ENCODE results near the gene AKAP13.
A peak's percentile ranks its signal among the peaks of the same experiment; 100 is the strongest.

Gene AKAP13

DNA sequence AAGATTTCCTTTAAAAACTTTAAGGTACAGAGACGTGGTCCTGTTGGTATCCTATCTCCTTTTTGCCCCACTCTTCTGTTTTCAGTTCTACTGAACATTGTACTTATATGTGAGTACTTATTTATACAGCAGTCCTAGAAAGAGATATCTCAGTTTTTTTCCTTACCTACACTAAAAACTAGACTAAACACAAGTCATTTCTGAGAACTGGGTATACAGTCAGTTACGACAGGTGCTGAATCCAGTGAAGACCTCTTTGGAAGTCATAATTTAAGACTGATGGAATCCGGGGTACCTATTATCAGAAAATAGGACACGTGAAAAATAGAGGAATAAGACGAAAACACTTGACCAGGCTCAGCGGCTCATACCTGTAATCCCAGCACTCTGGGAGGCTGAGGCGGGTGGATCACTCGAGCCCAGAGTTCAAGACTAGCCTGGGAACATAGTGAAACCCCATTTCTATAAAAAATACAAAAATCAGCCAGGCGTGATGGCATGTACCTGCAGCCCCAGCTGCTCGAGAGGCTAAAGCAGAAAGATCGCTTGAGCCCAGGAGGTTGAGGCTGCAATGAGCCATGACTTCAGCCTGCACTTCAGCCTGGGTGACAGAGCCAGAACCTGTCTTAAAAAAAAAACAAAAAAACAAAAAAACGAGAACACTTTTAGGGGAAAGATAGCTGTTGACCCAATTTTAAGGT lies 338.0 kb downstream of the AKAP13 start:
- DNase-seq, result no peak

DNA sequence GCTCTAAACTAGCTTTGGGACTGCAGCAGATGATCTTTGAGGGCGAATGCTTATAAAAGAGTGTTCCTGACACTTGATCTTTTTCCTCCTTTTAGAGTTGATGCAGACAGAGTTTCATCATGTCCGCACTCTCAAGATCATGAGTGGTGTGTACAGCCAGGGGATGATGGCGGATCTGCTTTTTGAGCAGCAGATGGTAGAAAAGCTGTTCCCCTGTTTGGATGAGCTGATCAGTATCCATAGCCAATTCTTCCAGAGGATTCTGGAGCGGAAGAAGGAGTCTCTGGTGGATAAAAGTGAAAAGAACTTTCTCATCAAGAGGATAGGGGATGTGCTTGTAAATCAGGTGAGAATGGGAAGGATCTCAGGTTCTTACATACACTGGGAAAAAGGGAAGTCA lies 338.6 kb downstream of the AKAP13 start:
- DNase-seq, result no peak

DNA sequence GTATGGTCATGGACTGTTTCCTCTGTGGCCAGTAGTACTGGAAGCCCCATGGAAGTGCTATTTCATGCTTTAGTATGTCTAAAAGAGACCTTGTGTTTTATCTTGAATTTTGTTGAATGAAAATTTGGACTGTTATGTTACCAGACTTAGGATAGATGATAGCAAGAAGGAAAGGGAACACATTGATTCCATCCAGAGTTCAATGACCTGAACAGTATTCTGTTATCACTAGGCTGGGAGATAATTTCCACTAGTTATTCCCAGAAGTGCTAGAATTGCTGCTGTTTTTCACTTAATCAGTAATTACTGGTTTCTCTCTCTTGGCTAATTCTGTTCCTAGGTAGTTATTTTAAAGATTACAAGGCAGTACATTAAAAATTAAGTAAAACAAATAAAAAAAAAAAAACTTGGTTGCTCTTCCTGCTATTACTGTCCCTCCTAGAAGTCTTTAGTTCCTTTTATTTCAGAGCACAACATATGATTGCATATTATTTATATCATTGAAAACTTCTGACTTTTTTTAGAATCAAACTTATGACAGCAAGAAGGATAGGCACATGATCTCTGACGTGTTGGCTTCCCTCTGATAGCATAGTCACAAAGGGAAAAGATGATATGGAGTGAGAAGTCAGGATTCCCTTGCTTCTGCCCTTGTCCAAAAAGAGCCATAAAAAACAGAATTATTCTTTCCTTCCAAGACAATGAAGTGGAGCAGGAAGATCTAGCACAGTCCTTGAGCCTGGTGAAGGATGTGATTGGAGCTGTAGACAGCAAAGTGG lies 342.2 kb downstream of the AKAP13 start:
- DNase-seq, result no peak

DNA sequence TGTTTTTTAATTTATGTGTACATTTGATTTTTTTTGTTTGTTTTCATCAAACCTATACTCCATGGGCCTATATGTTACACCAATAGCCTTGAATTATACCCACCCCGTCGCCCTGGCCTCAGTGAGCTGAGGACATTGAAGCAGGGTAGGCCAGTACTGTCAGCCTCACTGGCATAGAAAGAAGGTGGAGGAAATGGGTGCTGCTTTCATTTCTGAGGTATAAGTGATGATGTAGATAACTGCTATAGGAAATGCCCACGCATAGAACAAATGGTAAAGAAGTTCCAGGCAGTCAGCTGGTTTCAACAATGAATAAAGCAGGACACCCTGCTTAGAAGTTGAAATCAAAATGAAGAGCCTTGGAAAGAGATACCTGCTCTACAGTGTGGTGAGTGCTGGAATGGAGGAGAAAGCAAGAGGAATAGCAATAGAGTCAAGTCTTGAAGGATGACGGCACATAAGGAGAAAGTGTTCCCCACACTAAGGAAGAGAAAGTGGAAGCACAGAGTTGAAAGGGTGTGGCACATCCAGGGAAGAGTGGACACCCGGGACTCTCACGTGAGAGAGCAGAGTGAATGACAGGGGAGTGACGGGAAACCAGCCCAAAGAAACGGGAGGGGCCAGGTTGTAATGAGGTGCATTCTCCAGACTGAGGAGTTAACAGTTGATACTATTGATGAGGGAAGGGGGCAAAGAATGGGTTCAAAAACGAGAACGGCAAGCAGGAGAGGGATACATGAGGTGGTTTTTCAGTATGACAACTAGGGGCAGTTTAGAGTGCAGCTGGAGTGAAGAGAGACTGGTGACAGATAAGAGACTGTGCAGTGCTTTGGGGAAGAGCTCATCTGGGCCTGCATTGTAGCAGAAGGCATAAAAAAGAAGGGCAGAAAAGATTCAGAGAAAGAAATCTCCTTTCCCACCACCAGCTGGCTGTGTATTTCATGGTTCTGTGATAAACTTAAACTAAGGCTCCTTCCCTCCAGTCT lies 343.9 kb downstream of the AKAP13 start:
- no peak for DNase-seq

DNA sequence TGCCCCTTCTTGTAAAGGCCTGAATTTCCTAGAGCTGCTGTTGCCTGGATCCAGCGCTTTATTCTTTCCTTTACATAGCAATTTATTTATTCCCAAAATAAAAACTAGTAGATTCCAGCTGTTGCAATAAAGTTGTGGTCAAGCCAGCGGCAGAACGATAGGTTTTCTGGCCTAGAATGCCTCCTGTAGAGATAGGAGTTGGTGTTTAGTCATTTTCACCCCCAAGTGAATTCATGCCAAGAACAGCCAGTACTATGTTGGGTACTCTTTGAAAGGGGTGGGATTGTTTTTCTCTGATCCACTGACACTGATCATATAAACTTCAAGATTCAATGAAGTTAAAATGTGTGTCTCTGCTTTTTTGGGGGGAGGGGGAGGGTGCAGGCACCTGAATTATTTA lies 344.6 kb downstream of the AKAP13 start:
- DNase-seq, result no peak

DNA sequence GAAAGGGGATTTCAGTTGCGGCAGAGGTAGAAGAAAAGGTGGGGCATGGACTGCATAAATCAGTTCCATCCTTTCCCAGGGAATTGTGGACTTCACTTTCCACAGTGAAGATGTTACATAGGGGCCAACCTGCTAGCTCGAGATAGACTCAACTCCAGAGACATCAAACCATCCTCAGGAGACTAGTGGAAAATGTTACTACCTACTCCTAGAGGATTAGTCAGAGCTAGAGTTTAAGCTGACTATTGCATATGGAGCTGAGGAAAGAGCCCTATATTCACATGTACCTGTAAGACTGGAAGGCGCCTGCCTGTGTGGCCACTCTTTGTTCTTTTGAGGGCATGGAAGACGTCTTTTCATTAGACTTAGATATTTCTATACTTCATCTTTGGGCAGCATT lies 345.2 kb downstream of the AKAP13 start:
- DNase-seq, result no peak

DNA sequence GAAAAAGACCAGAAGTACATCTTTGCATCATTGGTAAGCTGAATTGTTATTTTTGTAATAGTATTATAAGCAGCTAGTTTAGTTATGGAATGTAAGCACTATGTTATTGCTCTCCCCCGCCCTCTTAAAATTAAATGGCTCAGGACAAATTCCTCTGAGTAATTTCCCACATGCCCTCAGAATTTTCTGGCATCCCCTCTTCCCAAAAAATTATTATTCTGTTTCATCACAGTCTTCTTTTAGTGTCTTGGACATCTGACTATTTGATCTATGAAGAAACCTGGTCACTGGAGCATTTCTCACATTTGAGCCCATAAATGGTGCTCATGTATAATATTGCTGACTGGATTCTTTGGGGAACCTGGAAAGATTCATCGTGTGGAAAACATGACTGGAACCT lies 346.1 kb downstream of the AKAP13 start:
- no peak for DNase-seq

DNA sequence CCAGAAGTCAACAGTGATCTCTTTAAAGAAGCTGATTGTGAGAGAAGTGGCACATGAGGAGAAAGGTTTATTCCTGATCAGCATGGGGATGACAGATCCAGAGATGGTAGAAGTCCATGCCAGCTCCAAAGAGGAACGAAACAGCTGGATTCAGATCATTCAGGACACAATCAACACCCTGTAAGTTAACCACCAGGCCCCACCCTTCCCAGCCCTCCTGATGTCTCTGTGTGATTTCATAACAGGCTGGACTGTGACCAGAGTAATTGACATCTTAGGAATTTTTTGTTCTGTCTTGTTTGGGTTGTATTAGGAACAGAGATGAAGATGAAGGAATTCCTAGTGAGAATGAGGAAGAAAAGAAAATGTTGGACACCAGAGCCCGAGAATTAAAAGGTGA lies 346.7 kb downstream of the AKAP13 start:
- DNase-seq, result no peak

DNA sequence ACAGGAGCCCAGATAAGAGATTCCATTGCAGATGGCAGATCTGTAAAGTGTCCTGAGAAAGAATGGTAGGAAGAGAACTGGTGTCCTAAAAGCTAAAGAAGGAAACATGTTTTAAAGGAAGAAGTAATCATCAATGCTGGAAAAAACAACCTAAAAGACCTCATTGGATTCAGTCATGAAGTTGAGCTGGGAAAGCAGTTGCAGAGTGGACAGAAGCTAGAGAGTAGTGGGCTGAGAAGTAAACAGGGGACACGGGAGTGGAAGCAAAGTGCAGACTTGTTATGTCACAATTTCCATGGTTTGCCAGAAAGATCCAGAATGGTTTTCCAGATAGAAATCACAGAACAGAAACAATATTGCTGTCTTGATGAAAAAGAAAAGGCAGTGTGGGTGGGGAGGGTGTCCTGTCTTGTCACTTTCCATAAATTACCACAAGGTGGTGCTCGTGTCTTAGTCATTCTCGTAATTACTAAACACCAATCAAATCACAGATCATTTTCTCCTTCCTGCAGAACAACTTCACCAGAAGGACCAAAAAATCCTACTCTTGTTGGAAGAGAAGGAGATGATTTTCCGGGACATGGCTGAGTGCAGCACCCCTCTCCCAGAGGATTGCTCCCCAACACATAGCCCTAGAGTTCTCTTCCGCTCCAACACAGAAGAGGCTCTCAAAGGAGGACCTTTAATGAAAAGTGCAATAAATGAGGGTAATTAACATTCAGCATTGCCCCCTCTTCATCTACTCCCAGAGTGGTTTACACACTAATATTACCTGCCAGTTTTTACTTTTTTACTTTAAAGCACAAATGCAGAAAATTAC lies 349.8 kb downstream of the AKAP13 start:
- peak; percentile 61 for DNase-seq

DNA sequence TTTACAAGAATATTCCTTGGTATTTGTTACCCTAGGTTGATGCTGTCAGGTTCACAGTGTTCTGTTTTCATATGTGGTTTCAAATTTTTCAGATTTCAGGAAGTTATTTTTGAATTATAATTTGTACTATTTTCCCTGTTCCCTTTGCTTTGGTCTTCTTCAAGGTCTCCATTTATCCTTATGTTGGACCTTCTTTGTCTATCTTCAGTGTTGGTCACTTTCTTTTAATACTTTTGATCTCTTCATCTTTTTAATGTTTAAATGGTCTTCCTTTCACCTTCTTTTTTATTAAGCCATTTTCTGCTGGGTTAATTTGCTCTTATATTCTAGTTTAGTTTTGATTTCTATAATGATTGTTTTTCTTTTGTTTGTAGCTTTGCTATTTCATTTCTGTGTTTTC lies 353.0 kb downstream of the AKAP13 start:
- no peak for DNase-seq

DNA sequence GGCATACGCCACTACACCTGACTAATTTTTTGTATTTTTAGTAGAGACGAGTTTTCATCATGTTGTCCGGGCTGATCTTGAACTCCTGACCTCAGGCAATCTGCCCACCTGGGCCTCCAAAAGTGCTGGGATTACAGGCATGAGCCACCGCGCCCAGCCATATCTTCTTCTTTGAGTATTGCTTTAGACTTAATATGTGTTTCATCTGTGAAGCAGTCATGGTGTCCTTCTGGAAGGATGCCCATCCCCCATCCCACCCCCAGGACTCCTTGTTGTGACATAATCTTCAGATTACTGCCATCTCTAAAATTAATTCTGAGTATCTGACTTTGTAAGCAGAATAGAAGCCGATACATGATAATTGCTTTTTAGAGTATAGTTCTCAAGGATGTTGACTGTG lies 356.7 kb downstream of the AKAP13 start:
- no peak for DNase-seq

DNA sequence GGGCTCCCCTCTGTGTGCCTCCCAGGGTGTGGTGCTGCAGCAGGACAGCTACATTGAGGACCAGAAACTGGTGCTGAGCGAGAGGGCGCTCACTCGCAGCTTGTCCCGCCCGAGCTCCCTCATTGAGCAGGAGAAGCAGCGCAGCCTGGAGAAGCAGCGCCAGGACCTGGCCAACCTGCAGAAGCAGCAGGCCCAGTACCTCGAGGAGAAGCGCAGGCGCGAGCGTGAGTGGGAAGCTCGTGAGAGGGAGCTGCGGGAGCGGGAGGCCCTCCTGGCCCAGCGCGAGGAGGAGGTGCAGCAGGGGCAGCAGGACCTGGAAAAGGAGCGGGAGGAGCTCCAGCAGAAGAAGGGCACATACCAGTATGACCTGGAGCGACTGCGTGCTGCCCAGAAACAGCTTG lies 360.6 kb downstream of the AKAP13 start:
- DNase-seq, result no peak

DNA sequence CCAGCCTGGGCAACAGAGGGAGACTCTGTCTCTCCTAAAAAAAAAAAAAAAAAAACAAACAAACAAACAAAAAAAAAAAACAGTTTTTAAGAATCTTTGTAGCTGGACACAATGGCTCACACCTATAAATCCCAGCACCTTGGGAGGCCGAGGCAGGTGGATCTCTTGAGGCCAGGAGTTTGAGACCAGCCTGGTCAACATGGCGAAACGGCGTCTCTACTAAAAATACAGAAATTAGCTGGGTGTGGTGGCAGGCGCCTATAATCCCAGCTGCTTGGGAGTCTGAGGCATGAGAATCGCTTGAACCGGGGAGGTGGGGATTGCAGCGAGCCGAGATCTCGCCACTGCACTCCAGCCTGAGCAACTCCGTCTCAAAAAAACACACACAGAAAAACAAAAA lies 361.3 kb downstream of the AKAP13 start:
- no peak for DNase-seq

DNA sequence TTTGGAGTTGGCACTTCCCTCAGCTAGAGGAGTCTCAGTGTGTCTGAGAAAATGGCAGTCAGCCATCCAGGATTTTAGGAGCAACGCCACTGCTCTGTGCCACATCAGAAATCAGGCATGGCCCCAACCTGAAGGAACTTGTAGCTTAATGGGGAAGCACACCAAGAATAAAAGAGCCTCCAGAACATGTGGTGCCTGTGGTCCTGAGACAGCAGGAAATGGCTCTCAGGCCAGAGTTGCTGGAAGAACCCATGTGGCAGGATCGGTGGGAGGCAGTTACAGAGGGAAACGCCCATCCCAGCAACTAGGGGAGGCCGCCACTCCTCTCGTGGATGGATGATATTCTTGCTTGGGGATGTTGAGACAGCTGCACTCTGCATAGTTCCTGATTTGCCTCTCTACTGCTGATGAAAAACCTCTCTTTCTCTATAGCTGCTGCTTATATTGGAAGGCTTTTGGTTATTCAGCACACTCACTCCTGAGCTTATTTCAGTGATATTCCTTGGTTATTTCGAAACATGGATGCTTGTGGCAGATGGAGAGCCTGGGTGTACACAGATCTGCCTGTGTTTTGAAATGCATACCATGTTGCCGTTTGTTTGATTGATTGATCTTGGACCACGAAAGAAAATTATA lies 361.9 kb downstream of the AKAP13 start:
- peak; percentile 12 for DNase-seq

DNA sequence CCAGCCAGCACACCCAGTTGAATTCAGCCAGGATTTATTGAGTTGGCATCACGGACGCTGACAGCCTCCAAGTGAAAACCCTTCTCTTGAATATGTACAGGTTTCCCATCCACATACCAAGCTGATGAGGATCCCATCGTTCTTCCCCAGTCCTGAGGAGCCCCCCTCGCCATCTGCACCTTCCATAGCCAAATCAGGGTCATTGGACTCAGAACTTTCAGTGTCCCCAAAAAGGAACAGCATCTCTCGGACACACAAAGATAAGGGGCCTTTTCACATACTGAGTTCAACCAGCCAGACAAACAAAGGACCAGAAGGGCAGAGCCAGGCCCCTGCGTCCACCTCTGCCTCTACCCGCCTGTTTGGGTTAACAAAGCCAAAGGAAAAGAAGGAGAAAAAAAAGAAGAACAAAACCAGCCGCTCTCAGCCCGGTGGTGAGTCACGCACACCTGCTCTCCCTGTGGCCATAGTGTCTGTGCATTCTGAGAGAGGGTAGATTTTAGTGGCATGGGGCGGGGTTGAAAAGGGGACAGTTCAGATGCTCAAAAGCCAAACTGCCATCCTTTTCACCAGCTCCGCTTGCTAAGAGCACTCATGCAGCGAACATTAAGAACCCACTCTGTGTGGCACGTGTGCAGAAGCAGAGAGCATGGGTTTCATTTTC lies 363.1 kb downstream of the AKAP13 start:
- DNase-seq, result no peak

DNA sequence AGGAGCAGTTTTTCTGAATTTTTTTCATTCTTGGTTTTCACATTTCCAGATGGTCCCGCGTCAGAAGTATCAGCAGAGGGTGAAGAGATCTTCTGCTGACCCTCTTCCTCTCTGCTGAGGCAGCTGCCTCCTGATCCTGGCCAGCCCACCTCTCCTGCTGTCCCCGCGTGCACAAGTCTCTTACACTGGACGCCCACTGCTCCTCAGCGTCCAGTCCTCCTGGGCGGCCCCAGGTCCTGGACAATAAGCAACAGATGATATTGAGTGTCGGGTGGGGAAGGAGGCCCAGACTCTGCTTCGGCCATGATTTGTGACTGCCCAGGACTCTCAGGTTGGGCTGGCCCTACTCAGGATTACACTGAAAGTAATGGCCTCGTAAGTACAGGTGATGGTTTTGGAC lies 364.2 kb downstream of the AKAP13 start:
- DNase-seq, result no peak

DNA sequence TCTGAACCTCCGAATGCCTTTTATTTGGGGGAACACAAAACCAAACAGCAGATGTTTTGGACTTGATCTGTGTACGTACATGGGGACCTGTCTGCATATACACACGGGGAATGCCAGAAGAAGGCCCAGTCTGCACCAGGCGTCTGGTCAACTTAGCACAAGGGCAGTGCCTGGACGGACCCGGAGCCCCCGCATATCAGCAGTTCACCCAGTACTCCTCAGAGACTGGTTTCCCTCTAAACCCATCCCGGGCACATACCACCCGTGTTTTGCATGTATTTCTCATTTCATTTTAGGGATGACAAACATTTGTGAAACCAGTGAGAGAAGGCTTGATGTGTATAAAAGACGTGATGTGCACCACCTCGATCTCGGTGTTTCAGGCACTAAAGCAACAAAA lies 364.6 kb downstream of the AKAP13 start:
- DNase-seq, result no peak

DNA sequence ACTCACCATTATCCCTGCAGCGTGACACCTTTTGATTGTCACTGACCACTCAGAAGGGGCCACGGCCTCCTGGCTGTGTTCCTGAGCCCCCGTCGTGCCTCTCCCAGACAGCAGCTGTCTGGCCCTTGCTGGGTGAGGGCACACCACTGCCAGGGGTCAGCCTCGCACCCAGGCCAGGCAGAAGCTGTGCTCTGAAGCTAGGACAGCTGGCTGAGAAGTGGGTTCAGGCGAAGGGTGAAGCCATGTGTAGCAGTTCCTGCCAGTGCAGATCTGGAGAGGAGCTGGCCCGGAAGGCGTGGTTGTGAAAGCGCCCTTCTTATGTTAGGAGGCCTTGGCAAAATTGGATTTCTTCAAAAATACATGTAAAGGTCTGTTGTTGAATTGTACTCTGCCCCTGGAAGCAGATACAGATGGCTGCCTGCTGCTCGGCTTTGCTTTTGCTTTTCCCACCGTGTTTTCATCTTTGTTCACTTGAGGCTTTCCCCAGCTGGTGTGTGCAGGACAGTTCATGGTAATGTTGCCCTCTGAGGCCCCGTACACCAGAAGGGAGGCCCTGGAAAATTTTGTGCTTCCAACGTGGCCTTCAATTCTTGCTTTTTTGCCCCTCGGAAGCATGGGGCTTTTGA lies 365.2 kb downstream of the AKAP13 start:
- no peak for DNase-seq

DNA sequence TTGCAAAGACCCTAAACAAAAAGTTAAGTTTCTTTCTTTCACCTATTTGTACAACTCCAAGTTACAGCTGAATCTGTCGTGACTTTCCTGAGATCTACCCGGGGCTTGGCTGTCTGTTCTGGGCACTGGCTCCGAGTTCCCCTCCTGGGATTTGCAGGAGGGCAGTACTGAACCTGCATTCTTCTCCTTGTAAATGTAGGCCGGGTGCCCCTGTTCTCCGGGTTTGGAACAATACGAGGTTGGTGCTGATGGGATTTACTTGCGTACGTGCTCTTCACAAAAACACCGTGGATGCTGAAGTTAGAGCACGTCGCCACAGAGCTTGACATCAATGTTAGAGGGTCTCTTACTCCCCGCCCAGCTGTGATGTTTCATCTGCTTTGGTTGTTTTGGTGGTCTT lies 366.2 kb downstream of the AKAP13 start:
- DNase-seq, result no peak

DNA sequence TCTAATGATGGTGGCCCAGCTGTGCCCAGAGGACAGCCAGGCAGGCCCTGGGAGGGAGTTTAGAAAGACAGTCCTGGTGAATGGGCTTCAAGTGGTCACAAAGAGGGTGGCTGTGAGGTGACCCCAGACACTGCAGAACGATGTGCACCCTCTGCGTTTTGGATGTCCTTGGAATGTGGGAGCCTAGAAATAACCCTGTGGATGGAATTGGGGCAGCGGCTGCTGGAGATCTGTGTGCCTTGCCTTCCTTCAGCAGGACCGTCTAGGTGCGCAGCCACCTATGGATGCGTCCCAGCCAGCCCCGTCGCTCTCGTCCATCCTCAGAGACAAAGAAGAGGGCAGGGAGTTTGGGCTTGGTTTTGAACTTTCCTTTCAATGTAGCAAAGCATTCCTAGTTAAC lies 367.8 kb downstream of the AKAP13 start:
- DNase-seq, result no peak

DNA sequence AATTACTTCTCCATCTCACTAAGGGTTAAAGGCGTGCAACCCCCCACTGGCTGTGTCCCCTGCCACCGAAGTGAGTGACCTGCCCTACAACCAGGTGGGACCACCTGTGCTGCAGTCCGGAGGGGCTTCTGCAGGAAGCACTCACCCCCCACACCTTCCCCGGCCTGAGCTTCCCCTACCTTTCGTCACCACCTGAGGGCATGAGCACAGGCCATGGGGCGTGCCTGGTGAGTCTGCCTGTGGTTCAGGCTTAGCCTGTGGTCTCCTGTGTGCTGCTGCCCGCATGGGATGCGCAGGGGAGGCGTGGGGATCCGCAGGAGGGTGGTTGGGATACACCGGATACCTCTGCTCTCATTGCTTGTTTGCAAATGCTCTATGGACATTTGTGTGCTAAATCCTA lies 368.3 kb downstream of the AKAP13 start:
- DNase-seq, result no peak

Measured in NCI-H69 (cell line).